ENCODE results near the gene CASP7.

The CASP7 gene

GRCh38 chr10:113689057-113689456 lies 9.3 kb downstream of the CASP7 start:
- TF ChIP-seq CTCF (IDR thresholded peaks at IDR 0.05) = no peak
- no peak overlapping the region for H3K4me3 Mint-ChIP-seq
- H3K27ac Mint-ChIP-seq = no peak overlapping the region
- no peaks in the 10 kb centered on the region for H3K27me3 Mint-ChIP-seq (ENCODE audit: low read depth, poor library complexity)
- H3K4me1 Mint-ChIP-seq = no peaks in the 10 kb centered on the region
- no peak for DNase-seq
- peaks cover 84% of the 10 kb centered on the region for H3K36me3 Mint-ChIP-seq (ENCODE audit: low read depth)
- H3K9me3 Mint-ChIP-seq = peaks cover 92% of the 10 kb centered on the region

GRCh38 chr10:113689574-113689973 lies 9.9 kb downstream of the CASP7 start:
- peaks cover 84% of the 10 kb centered on the region for H3K36me3 Mint-ChIP-seq (ENCODE audit: low read depth)
- DNase-seq = no peak
- H3K9me3 Mint-ChIP-seq = peaks cover 93% of the 10 kb centered on the region

GRCh38 chr10:113690749-113691148 lies 11.0 kb downstream of the CASP7 start:
- Mint-ChIP-seq H3K27ac (no peak overlapping the region), H3K4me1 (no peaks in the 10 kb centered on the region), H3K36me3 (ENCODE audit: low read depth) (peaks cover 81% of the 10 kb centered on the region), H3K9me3 (peaks cover 89% of the 10 kb centered on the region), H3K4me3 (no peak overlapping the region), H3K27me3 (ENCODE audit: low read depth, poor library complexity) (no peaks in the 10 kb centered on the region)
- no peak for TF ChIP-seq CTCF (IDR thresholded peaks at IDR 0.05)
- DNase-seq = no peak

More at GRCh38 chr10:113689574-113689973, 9.9 kb downstream of the CASP7 start:
- no peak overlapping the region for H3K4me3 Mint-ChIP-seq
- H3K27me3 Mint-ChIP-seq (ENCODE audit: low read depth, poor library complexity) = no peaks in the 10 kb centered on the region
- H3K4me1 Mint-ChIP-seq = no peaks in the 10 kb centered on the region
- no peak overlapping the region for H3K27ac Mint-ChIP-seq
- TF ChIP-seq CTCF (IDR thresholded peaks at IDR 0.05) = no peak

- H3K36me3 Mint-ChIP-seq (ENCODE audit: low read depth) = peaks cover 79% of the 10 kb centered on the region
- no peak overlapping the region for H3K27ac Mint-ChIP-seq
- no peaks in the 10 kb centered on the region for H3K4me1 Mint-ChIP-seq
- no peaks in the 10 kb centered on the region for H3K27me3 Mint-ChIP-seq (ENCODE audit: low read depth, poor library complexity)
- H3K9me3 Mint-ChIP-seq = peaks cover 83% of the 10 kb centered on the region
- DNase-seq = no peak
- no peak overlapping the region for H3K4me3 Mint-ChIP-seq
- TF ChIP-seq CTCF (IDR thresholded peaks at IDR 0.05) = no peak
These were observed 11.7 kb downstream of the CASP7 start for GRCh38 chr10:113691381-113691780.

- TF ChIP-seq CTCF (IDR thresholded peaks at IDR 0.05) = no peak
- Mint-ChIP-seq H3K4me1 (no peaks in the 10 kb centered on the region), H3K4me3 (no peak overlapping the region), H3K9me3 (peaks cover 76% of the 10 kb centered on the region), H3K27me3 (ENCODE audit: low read depth, poor library complexity) (no peaks in the 10 kb centered on the region), H3K27ac (no peak overlapping the region), H3K36me3 (ENCODE audit: low read depth) (peaks cover 83% of the 10 kb centered on the region)
- DNase-seq = no peak
These were observed 12.6 kb downstream of the CASP7 start for GRCh38 chr10:113692271-113692670.

GRCh38 chr10:113693348-113693747 lies 13.6 kb downstream of the CASP7 start:
- no peak for TF ChIP-seq CTCF (IDR thresholded peaks at IDR 0.05)
- no peak overlapping the region for H3K27ac Mint-ChIP-seq
- no peak for DNase-seq
- H3K36me3 Mint-ChIP-seq (ENCODE audit: low read depth) = peaks cover 79% of the 10 kb centered on the region
- H3K27me3 Mint-ChIP-seq (ENCODE audit: low read depth, poor library complexity) = no peaks in the 10 kb centered on the region
- peaks cover 66% of the 10 kb centered on the region for H3K9me3 Mint-ChIP-seq
- H3K4me1 Mint-ChIP-seq = no peaks in the 10 kb centered on the region
- H3K4me3 Mint-ChIP-seq = no peak overlapping the region
